GM21423 (cell line): ENCODE results near the gene RCCD1.
"Not testable (repeated sequence)": the region's sequence is repeated elsewhere in the genome, so short reads cannot be mapped to it uniquely, and the experiment has no call there.

Source experiments
- ATAC-seq: cut with Tn5 transposase; IDR thresholded peaks from one replicate; pipeline ENCODE4 v1.9.1; 2021; ENCODE audit warnings: mild to moderate bottlenecking, moderate library complexity; ENCODE audit not compliant: unreplicated experiment

The RCCD1 gene

GRCh38 chr15:90918034-90918788 lies 36.5 kb upstream of the RCCD1 start:
- no peak for ATAC-seq

- no peak for ATAC-seq
These were observed 35.8 kb upstream of the RCCD1 start for GRCh38 chr15:90918835-90919234.

GRCh38 chr15:90921887-90922286 lies 32.8 kb upstream of the RCCD1 start:
- no peak for ATAC-seq

- peak; percentile 45 for ATAC-seq
These were observed 31.9 kb upstream of the RCCD1 start for GRCh38 chr15:90922712-90923322.

- peak; percentile 72 for ATAC-seq
These were observed 30.3 kb upstream of the RCCD1 start for GRCh38 chr15:90924375-90924774.

GRCh38 chr15:90926766-90927165 lies 27.9 kb upstream of the RCCD1 start:
- ATAC-seq, result not testable (repeated sequence)

- ATAC-seq, result not testable (repeated sequence)
These were observed 26.6 kb upstream of the RCCD1 start for GRCh38 chr15:90928106-90928505.

GRCh38 chr15:90929246-90930019 lies 25.3 kb upstream of the RCCD1 start:
- no peak for ATAC-seq

GRCh38 chr15:90930861-90931574 lies 23.7 kb upstream of the RCCD1 start:
- ATAC-seq, result no peak

GRCh38 chr15:90931575-90931827 lies 23.2 kb upstream of the RCCD1 start:
- ATAC-seq, result no peak

- ATAC-seq, result peak; percentile 46
These were observed 22.6 kb upstream of the RCCD1 start, which contains the start of gene HDDC3 for GRCh38 chr15:90931828-90932659. Gene HDDC3, minus strand, starts transcription at chr15:90932549. Its CDS starts 9 bp downstream, at chr15:90932540.

GRCh38 chr15:90932660-90932991 lies 22.1 kb upstream of the RCCD1 start:
- ATAC-seq, result no peak

- ATAC-seq, result no peak
These were observed 21.4 kb upstream of the RCCD1 start for GRCh38 chr15:90933301-90933700.

GRCh38 chr15:90934256-90934948 lies 20.3 kb upstream of the RCCD1 start:
- ATAC-seq, result peak; percentile 34

- peak; percentile 59 for ATAC-seq
These were observed 19.5 kb upstream of the RCCD1 start, which contains the start of gene UNC45A for GRCh38 chr15:90934949-90935751. Gene UNC45A, plus strand, starts transcription at chr15:90935285. Its CDS starts 40 bp downstream, at chr15:90935325.

- no peak for ATAC-seq
These were observed 17.9 kb upstream of the RCCD1 start for GRCh38 chr15:90936823-90937222.

- ATAC-seq, result no peak
These were observed 16.4 kb upstream of the RCCD1 start for GRCh38 chr15:90938261-90938660.

- ATAC-seq, result no peak
These were observed 14.9 kb upstream of the RCCD1 start for GRCh38 chr15:90939756-90940155.

GRCh38 chr15:90941038-90941437 lies 13.6 kb upstream of the RCCD1 start:
- no peak for ATAC-seq
